Activated CD8-positive, alpha-beta memory T cell treated with anti-CD3 and anti-CD28 coated beads, Interleukin-2, amount 50 U/mL, for 4 hours (primary cell): Measurements from ENCODE around the gene CEP95.
"Not testable (repeated sequence)": the region's sequence is repeated elsewhere in the genome, so short reads cannot be mapped to it uniquely, and the experiment has no call there.

Source experiments
- DNase-seq: peaks from one replicate; pipeline ENCODE4 v3.0.0-alpha.2; 2020

CEP95 gene, protein sequence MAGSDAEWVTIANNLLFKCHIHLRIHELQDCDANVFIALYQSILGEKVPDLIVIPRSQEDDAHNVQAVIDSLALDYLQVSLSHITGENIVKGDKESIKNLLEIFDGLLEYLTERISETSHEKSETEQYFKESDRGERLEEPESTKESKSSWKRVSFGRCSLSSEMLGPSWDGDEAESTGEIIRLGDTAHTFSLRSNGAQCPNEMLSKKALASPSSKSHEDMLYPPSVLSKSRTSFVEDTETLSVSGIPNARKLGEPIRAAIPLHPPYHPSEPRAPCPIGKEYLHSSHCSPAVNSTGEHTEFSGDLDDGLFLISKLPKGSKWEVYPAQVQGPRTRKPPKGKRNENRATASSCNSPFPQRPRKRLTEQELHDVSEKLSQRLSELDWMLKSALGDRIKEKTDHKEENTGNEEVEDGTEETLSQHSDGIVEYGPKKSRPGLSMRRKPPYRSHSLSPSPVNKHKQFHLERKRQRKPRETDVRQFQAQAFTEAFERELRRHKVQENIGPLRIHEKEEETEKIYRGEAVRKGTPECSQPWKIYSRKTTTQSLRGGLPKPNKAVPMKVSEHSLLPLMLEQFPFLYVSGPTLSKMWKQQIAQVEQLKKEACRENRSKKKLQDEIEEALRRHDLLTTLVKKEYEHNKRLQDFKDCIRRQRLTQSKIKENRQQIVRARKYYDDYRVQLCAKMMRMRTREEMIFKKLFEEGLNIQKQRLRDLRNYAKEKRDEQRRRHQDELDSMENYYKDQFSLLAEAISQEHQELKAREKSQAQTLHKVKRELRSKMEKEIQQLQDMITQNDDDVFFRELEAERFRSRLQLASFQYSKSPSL

DNA sequence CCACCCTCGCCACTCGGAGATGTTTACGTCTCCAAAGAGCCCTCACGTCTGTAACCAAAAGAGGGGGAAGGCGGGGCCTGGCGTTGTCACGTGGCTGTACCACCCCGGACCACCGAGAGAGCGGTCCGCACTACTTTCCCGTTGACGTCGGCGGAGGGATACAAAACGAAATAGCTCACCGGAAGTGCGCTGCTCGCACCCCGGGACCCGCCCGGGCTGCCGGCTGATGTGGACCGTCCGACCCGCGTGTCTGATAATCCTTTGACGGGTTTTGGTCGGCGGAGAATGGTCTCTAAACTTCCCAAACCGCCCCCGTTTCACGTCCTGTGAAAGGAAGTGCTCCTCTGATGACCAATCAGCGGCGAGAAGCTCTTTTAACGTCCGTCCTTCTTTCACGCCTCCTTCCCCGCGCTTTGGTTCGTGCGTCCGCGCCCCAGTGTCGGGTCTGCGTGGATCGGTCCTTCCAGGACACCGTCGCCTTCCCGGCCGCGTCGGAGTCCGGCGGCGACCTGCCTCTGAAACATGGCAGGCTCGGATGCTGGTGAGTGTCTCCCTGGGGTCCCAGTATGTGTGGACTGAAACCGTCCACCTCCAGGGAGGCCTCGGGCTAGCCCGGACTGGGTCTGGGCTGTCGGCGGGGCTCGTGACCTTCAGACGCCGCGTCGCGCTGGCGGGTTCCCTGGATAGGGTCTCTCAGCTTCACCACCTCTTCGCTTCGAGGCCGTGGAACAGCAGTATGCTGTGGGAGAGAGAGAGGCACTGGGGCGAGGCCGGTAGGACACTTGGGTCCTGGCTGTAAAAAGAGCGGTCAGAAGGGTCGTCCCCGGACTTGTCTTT, at the start of gene CEP95:
Gene CEP95 (plus strand): TSS at position 402 of the 837 bp plus-strand sequence. CDS start 121 bp downstream, at position 523.
- DNase-seq: peak; percentile 94

DNA sequence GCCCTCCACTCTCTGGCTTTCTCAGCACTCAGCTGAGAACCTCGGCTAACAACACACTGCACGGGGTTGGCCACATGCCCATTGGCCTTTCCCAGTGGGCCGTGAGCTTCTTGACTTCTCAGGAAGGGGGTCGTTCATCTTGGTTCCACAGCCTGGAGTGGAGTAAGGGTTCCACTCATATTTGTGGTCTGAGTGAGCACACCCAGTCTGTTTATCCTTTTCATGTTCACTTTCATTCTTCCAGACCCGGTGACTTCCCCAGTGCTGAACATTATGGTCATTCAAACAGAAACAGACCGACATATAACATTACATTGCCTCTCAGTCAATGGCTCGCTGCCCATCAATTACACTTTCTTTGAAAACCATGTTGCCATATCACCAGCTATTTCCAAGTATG, 49.6 kb upstream of the CEP95 start:
- DNase-seq: no peak

DNA sequence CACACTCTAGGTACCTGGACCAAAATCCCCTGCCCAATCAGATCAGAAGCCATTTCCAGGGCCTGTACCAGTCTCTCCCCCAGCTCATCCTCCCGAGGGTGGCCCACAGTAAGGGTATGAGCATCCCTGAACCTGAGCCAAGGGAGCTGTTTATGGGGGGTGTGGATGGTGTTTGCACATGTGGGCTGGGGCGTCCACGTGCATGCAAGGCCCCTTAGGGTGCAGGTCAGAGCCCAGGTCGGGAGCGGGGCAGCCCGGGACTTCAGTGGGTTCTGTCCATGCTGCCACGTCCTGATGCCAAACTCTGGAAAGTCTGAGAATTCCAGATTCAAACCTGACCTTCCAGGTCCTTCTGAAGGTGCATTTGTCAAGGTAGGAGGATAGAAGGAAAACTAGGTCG, 48.0 kb upstream of the CEP95 start:
- no peak for DNase-seq

DNA sequence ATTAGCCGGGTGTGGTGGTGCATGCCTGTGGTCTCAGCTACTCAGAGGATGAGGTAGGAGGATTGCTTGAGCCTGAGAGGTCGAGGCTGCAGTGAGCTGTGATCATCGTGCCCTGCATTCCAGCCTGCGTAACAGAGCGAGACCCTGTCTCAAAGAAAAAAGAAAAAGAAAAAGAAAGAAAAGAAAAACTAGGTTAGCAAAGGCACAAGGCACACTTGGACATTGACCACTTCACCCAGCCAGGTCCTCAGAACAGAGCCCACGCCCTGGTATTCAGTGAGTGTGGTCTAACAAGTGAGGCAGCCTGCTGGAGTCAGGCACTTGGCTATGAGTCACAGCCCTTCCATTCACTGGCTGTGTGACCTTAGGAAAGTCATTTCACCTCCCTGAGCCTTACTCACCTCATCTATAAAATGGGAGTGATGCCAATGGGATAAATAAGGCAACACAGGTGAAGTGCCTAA, 47.5 kb upstream of the CEP95 start:
- DNase-seq: no peak

DNA sequence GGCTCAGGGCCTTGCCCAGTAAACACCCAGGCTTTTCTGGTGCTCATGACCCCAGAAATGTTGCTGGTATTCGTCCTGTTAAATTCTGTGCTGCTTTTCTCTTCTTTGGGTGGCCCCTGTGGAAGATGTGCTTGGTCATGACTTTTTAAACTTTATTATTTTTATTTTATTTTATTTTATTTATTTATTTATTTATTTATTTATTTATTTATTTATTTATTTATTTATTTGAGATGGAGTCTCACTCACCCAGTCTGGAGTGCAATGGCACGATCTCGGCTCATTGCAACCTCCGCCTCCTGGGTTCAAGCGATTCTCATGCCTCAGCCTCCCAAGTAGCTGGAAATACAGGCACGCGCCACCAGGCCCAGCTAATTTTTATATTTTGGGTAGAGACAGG, 47.0 kb upstream of the CEP95 start:
- not testable (repeated sequence) for DNase-seq

DNA sequence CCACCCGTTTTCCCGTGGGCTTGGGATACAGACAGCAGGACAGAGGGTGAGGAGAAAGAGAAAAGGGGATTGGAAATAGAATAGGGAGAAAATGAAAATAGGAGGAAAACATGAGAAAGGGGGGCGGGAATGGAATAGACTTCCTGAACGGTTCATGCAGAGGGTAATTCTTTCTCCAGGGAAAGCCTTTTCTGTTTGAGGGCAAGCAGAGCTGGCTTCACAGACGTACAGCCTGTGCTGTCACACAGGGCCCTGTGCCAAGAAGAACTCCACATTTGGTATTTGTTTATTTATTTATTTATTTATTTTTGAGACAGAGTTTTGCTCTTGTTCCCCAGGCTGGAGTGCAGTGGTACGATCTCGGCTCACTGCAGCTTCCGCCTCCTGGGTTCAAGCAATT, 45.8 kb upstream of the CEP95 start:
- no peak for DNase-seq

DNA sequence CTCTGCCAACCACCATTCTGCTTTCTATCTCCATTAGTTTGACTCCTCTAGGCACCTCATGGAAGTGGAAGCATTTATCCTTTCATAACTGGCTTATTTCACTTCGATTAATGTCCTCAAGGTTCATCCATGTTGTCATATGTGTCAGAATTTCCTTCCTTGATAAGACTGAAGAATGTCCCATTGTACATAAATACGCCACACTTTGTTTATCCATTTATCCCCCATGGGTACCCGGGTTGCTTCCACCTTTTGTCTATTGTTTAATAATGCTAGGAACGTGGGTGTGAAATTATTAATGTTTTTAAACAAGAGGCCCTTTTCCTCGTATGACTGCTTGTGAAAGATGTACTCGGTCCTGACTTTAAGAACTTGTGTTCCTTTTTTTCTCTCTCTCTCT, 45.0 kb upstream of the CEP95 start:
- no peak for DNase-seq

DNA sequence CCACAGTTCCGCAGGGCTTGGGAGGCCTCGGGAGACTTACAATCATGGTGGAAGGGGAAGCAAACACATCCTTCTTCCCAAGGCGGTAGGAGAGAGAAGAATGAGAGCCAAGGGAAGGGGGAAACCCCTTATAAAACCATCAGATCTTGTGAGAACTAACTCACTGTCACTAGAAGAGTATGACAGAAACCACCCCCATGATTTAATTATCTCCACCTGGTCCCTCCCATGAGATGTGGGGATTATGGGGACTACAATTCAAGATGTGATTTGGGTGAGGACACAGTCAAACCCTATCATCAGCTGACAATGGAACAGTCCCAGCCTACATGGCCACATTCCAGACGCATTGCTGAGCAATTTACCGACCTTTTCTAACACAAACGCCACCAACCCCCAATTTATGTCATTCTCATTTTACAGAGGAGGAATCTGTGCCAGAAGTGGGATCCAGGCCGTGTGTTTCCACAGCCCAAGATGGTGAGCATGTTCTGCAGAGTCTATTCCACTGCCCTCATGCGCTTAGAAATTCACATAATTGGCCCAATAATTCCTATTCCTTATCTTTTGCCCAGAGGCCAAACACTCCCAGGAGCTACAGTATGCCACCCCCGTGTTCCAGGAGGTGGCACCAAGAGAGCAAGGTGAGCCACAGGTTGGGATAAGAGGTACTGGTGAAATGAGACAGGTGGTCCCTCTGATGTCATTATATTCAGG, 40.6 kb upstream of the CEP95 start:
- no peak for DNase-seq

DNA sequence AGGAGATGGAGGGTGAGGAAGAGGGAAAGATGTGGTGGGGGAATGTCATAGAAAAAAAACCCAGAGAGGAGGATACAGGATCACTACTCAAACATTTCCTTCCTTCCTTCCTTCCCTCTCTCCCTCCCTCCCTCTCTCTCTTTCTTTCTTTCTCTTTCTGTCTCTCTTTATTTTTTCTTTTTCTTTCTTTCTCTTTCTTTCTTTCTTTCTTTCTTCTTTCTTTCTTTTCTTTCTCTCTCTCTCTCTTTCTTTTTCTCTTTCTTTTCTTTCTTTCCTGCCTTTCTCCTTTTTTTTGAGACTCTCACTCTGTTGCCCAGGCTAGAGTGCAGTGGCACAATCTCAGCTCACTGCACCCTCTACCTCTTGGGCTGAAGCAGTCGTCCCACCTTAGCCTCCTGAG, 39.9 kb upstream of the CEP95 start:
- not testable (repeated sequence) for DNase-seq

DNA sequence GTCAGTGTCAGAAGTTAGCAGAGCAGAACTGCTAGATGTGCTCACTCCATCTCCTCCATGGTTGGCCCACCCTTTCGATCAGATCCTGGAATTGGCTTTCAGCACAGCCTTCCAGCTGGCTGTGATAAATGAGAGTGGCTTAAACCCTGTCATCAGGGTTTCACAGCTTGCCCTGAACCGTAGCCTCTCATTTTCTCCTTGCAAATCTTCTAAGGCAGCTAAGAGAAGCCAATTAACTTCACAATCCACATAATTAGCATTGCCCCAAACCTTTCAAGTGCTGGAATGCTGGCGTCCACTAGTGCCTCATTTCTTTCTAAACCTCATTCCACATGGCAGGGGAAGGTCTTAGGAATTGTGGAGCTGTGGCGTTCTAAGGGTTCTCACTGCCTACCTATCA, 36.2 kb upstream of the CEP95 start:
- no peak for DNase-seq

DNA sequence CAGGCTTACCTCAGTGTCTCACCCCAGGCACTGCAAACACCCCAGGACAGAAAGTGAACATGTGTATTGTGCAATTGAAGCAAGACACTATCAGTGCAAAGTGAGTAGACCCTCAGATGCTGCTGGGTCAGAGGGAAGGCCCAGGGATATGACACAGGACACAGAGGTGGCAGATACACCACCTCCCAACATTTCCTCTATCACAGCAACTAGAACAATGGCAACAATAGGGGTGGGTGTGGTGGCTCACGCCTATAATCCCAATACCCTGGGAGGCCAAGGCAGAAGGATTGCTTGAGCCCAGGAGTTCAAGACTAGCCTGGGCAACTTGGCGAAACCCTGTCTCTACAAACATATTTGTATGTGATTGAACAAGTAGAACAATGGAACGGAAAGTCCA, 35.3 kb upstream of the CEP95 start:
- DNase-seq: no peak

DNA sequence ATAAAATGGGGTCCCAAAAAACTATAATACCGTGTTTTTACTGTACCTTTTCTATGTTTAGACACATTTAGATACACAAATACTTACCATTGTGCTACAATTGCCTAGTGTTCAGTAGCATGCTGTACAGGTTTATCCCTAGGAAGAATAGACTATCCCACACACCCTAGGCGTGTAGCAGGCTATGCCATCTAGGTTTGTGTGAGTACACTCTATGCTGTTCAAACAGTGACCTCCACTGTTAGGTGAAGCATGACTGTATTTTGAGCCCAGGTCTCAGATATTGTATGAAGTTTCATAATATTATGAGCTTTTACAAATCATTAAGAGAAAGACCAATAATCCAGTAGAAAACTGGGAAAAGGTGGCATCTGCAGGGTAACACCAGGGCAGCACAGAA, 34.2 kb upstream of the CEP95 start:
- no peak for DNase-seq

DNA sequence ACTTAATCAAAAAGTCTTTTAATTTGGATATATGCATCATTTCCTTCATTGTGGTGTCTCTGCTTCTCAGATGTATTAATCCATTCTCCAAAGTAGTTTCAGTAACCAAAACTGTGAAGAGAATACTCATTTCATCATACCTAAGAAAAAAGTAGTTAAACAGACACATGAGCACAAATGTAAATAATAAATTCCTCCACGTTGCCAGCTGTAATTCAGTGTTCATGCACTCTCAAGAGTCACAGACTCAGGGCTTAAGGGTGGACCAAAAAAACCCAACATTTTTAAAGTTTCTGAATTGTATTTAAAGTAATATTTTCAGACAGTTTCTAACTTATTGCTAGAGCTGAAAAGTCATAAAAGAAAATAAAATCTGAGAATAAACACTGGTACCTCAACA, 28.9 kb upstream of the CEP95 start:
- DNase-seq: no peak

DNA sequence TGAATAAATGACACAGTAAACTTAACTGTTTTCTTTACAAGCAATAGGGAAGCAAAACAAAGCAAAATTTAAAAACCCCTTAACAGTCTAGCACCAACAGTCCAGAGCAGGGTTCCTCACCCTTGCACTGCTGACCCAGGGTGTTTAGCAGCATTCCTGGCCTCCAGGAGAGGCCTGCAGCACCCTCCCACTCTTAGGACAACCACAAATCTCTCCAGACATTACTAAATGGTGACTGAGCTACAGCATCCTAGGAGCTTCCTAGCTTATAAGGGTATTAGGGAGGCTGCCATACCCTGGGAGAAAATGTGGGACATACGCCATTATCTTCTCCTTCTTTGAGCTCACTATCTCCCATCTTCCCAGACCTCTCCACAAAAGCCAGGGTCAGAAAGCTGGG, 25.8 kb upstream of the CEP95 start:
- DNase-seq: no peak

DNA sequence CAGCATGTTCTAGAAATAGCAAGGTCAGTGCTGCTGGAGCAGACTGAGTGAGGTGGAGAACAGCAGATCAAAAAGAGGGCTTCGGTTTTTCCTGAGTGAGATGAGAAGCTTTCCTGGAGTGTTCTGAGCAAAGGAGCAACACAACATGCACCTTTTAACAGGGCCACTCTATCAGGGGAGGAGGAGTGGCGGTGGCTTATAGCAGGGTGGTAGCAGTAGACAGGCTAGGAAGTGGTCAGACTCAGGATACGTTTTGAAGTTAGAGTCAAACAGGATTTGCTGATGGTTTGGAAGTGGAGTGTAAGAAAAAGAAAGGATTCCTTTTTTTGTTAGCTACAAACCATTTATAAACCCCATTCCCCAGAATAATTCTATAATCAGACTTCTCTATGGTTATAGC, 22.4 kb upstream of the CEP95 start:
- DNase-seq: no peak

DNA sequence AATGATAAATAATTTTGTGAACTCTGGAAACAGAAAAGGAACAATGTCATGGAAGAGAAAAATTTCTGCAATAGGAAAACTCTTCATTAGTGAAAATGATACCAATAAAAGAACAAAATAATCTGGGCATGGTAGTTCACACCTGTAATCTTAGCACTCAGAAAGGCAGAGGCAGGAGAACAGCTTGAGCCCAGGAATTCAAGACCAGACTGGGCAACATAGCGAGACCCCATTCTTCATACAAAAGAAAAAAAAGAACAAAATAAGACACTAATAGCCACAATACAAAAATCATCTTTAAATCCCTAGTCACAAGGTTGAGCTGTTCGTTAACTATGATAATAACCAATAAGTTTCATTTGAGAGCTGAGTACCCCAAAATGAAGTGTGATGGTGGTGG, 18.5 kb upstream of the CEP95 start:
- no peak for DNase-seq

DNA sequence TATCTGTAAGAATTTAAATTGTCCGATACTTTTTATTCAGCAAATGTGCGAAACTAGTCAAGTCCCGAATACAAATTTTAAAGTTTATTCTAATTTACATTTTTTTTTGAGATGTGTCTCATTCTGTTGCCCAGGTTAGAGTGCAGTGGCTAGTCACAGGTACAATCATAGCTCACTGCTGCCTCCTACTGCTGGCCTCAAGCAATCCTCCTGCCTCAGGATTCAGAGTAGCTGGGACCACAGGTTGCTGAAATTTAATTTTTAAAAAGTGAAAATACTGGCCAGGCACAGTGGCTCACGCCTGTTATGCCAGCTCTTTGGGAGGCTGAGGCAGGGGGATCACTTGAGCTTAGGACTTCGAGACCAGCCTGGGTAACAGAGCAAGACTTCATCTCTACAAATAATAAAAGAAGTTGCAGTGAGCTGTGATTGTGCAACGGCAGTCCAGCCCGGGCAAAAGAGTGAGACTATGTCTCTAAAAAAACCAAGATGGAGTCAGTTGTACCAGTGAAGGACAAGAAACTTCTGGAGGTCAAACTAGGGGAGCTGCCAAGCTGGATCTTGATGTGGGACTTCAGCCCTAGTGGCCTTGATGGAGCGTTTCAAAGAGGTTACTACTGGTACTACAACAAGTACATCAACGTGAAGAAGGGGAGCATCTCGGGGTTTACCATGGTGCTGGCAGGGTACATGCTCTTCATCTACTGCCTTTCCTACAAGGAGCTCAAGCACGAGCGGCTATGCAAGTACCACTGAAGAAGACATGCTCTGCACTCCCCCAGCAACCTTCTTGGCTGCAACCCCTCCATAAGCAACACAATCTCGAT, 15.5 kb upstream of the CEP95 start:
- peak; percentile 50 for DNase-seq

DNA sequence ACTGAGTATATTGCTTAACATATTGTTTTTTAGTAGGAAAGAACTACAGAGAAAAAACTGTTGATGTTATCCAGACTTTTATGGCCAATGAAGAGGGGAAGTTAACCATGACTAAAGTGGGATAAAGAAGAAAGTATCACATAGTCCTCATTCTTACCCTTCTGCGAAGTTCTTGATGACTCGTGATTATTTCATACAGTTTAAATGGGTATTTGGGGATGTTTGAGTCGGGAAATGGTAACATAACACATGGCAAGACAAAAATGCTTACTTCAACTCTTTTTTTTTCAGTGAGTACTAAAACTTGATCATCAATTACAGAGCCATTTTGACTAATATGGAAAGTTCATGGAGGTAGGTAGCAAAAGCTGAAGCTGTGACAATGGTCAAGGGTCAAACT, 14.8 kb upstream of the CEP95 start:
- DNase-seq: no peak

DNA sequence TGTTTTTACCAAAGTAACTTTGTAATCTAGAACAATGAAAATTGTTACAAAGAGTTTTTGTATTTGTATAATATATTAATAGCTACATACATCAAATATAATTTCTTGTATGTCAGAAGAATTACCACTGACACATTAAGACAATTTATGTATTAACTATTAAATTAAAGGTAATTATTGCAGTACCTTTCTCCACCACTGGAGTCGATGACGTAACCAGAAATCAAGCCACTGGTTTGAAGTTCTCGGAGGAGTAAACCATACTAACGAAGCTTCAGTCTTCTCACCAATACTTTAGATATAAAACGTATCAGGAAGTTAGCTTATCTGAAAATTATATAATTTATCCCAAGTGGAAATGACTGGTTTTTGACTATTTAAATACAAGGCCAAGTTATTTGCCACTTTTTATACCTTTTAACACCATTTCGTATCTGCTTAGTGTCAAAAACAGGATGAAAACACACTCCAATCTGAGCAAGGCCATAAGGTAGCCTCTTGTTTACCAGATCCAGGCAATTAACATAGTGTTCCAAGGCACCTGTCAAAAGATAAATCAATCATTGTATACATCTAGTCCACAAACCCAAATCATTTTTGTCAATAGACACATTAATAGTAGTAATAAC, 14.2 kb upstream of the CEP95 start:
- DNase-seq: no peak

DNA sequence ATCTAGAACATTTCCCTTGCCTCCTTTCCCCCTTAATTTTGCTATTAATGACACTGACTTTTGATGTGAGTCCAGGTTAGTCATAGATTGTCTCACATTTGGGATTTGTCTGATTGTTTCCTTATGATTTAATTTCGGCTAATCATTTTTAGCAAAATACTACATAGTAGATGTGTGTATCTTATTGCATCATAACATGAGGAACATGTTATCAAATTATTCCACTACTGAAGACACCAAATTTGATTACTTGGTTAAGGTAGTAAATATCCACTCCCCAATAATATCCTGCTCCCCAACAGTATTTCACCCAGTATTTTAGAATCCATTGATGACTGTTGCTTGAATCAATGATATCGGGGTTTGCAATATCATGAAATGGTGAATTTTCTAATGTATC, 12.7 kb upstream of the CEP95 start:
- no peak for DNase-seq

DNA sequence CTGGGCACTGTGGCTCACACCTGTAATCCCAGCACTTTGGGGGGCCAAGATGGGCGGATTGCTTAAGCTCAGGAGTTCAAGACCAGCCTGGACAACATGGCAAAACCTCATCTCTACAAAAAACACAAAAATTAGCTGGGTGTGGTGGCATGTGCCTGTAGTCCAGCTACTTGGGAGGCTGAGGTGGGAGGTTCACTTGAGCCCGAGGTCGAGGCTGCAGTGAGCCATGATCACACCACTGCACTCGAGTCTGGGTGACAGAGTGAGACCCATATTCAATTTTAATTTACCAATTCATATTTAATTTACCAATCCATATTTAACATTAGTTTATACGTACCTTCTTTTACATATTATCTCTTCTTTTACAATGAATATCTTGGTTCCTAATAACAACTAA, 11.5 kb upstream of the CEP95 start:
- not testable (repeated sequence) for DNase-seq
